Stimulated activated naive CD4-positive, alpha-beta T cell treated with Interleukin-2 at 50 U/mL for 16 hours (primary cell): ENCODE data around the gene SCLY.

Experiments
- DNase-seq: peaks from one replicate; lab custom pipeline; 2025; lab: John Stamatoyannopoulos, UW

Gene SCLY

DNA sequence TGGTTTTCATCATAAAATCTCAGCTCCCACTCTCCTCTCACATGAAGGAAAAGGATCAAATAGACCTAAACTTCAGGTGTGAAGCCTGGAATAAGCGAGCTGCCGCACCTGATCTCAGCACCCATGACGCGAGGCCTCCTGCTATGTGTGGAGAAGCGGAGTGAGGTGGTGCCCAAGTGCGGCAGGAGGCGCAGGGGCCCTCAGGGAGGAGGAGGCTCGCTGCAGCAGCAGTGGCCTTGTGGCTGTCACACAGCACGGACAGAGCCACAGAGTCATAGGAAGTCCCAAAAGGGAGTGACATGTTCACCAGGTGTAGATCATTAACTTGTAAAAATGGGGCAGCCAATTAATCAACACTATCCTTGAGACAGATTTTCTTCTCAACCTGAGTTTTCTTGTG, 9.1 kb downstream of the SCLY start:
- DNase-seq = no peak

DNA sequence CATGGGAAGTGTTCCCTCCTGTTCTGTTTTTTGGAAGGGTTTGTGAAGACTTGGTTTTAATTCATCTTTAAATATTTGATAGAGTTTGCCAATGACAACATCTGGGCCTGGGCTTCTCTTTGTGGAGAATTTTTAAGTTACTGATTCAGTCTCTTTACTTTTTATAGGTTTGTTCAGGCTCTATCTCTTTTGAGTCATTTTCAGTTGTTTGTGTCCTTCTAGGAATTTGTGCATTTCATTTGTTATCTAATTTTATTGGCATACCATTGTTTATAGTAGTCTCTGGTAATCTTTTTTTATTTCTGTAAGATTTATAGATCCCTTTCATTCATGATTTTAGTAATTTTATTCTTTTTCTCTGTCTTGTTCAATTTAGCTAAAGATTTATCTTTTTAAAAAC, 14.6 kb downstream of the SCLY start:
- no peak for DNase-seq

DNA sequence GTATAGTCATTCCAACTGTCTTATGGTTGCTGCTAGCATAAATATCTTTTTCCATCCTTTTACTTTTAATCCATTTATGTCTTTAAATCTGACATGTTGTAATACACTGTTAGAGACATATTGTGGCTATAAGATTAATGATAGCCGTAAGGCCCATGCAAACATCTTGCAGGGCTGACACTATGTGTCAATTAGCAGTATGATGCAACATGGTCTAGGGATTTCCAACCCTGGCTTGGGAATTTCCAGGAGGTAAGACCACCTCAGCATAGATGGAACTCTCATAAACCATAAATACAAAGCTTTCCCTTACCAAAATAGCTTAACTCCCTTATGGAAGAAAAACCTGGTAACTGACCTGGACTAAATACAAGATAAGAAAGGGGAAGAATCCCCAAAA, 16.5 kb downstream of the SCLY start:
- DNase-seq = no peak

DNA sequence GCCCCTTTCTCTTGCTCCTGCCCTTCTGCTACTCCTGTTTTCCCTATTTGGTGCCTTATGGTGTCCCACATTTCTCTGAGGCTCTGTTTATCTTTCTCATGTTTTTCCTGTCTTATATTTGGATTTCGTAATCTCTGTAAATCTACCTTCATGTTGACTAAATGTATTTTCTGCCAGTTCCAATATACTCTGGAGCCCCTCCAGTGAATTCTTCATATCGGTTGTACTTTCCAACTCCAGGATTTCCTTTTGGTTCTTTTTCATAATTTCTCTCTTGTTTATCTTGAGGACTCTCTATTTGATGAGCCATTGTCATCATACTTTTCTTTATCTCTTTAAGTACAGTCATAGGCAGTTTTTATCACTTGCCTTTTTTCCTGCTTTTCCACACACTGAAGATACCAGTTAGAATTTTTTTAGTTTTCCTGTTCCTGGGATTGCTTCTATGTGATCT, 19.1 kb downstream of the SCLY start:
- DNase-seq = no peak

DNA sequence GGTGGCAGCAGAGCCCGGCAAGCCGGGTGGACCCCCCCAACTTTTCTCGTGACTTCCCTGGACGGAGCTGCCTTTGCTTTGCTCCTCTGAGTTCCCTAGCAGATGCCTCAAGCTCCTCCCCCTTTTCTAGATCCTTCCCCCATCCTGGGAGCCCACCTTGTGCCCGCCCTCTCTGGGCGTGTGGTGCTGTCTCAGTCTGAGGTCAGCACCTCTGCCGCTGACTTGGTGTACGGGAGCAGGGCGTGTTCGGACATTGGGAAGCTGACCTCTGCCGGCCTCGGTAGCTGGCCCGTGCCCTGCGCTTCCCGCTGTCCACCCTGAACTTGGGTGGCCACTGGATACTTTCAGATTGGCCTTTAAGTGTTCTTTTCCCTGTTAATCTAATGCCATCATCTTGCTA, 19.7 kb downstream of the SCLY start:
- DNase-seq = no peak

DNA sequence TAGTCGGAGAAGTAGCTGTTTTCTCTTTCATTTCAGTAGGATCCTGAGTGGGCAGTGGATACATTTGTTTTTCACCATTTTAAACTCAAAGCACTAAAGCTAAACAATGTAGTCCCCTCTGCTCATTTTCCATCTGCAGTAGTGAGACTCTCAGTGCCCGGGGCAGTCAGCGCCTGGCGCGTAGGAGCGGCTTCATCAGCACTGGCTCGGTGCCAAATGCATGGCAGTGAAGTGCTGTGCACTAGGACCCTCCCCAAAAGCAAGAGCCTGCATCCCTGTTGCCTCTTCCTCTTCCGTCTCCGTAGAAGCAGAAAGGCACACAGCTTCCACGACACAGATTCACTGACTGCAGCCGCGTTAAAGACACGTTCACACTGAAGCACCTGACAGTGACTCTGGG, 20.3 kb downstream of the SCLY start:
- DNase-seq = no peak

DNA sequence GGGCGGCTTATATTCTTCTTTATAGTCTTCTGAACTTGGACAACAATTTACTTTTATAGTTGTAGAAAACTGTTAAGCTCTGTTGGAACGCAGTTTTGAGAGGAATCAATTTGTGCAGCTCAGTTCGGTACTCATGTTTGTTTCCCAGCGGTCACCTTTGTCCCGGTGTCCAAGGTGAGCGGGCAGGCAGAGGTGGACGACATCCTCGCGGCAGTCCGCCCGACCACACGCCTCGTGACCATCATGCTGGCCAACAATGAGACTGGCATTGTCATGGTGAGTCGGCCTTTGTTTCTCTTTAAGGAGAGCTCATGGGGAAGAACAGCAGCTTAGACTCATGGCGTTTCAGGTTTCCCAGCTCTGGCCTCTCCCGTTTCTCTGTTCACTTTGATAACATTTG, 20.8 kb downstream of the SCLY start:
- DNase-seq = no peak

DNA sequence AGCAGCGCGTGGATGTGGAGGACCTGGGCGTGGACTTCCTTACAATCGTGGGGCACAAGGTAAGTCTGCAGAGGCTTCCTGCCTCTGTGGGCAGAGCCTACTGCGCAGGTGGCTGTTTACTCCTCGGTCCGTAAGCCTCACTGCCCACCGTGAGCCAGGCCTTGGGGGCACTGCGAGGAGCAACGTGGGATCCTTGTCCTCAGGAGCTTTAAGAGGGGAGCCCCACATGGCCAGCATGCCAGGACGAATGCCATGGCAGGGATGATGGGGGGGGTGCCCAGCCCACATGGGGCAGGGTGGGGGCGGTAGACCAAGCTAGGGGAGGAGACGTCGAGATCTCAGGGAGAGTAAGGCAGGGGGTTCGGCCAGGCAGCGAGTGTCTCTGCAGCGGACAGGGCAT, 21.4 kb downstream of the SCLY start:
- DNase-seq = no peak

DNA sequence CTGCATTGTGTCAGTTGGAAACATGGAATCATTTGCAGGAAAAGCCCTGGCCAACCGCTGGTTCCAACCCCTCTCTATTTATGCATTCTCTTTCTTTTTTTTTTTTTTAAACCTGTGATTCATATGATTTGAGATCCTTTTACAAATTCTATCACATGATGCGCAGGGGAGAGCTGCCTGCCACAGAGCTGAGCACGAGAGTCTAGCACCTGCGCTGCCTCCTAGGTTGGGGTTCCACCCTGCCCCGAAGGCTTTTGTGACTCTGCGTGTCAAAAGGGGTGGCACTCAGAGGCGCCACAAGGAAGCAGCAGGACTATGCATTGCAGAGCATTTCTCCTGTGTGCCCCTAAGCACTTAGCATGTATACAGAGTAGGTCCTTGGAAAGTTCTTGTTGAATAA, 22.0 kb downstream of the SCLY start:
- DNase-seq = no peak

DNA sequence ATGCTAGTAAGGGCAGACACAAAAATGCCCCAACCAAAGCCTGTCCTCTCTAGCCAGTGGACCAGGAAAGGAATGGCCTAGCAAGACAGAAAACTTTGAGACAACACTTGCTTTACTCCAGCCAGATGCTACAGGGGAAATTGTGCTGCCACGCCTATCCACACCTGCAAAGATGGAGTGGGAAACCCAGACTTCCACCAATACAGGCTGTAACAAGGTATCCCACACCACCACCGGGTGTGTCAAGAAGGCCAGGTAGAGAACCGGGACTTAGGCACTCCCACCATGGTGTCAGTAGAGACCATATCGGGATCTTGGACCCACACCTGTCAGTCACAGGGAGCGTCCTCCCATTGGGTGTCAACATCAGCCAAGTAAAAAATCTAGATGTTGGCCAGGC, 23.1 kb downstream of the SCLY start:
- no peak for DNase-seq

DNA sequence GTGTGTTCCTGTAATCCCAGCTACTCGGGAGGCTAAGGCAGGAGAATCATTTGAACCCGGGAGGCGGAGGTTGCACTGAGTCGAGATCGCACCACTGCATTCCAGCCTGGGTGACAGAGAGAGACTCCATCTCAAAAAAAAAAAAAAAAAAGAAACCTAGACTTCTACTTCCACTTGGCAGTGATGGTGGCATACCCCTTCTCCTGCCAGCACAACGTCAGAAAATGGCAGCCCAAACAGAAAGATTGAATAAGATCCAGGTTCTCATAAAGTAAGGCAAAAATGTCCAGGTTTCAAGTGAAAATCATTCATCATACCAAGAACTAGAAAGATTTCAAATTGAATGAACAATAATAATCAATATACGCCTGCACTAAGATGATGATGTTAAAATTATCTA, 24.0 kb downstream of the SCLY start:
- DNase-seq = no peak

DNA sequence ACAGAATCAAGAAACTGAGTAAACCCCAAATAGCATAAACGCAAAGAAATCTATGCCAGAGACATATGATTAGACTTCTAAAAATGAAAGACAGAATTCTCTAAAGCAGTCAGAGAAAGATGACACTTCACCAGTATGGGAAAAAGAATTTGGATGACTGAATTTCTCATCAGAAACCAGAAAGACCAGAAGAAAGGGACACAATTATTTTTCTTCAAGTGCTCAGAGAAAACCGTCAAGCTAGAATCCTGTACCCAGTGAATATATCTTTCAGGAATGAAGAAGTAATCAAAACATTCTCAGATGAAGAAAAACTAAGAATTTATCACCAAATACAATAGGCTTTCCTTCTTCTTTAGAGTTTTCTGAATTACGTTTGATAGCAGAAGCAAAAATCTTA, 25.1 kb downstream of the SCLY start:
- no peak for DNase-seq

DNA sequence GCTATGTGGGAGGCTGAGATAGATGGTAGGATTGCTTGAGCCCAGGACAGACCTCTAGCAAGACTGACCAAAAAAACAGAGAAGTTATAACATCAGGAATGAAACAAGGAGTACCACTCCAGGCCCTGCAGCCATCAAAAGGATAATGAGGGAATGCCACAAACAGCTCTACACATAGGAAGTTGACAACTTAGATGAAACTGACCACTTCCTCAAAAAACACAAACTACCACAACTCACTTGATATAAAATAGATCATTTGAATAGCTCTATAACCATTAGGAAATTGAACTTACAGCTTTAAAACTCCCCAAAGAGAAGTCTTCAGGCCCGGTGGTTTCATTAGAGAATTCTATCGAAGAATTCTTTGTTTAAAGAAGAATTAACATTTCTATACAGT, 26.4 kb downstream of the SCLY start:
- no peak for DNase-seq

DNA sequence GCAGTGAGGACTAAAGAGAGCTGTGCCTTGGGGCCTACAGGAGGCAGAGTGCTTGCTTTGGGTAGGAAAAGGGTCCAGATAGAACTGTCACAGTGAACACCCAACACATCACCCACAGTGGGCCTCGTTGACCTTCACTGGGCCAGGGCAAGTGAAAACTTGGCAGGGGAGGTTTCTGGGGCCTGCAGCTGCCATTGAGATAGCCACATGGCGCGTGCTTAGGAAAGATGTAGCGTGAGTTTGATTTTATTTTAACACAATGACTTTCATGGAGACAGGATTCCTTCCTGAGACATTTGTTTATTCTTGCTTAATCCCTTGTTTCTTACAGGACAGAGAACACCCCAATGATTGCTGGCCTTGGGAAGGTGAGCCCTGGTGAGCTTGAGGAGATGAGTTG, 30.1 kb downstream of the SCLY start:
- DNase-seq = no peak

DNA sequence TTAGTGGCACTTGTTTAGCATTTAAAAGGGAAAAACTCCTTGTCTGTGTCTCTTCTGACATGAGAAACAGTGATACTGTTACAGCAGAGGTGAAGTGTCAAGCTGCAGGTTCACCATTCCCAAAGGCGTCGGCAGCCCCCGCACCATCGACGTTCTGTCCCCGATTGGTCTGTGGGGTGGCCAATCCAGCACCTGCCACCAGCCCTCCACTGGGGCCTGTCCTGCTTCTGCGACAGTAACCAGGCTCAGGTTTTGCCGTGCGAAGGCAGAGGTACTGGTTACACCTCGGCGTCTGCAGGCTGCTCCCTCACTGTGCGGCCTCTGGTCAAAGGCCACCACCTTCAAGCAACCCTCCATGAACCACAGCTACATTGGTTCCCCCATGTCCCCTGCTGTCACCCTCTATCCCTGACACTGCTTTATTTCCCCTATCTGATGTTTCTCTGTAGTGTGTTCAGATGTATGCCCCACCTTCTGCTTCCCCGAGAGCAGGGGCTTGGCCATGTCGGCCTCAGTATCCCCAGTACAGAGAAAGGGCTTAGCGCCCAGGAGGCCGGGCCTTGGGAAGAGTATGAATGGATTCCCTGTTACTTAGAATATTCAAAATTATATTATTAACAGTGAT, 30.7 kb downstream of the SCLY start:
- DNase-seq = no peak

DNA sequence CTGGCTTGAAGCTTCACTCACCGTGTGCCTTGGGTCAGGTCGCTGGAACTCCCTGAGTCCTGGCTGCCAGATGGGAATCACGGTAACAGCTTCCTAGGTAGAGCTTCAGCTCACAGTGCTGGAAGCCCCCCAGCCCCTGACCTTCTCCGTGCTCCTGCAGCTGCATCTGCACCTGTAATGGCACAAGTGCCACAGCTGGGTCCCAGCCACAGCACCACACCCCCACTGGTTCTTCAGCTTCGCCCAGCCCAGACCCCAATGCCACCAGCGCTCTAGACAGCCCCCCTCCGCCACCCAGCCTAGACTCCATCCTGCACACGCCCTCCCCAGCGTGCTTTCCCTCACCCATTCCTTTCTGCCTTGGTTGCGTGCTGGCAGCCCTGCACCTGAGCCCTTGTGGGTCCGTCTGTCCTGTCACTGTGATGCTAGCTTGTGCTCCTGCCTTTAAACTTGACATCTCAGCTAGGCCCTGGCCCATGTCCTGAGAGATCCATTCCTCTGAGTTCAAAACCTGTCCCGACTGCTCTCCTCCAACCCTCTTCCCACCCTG, 31.8 kb downstream of the SCLY start:
- DNase-seq = no peak

DNA sequence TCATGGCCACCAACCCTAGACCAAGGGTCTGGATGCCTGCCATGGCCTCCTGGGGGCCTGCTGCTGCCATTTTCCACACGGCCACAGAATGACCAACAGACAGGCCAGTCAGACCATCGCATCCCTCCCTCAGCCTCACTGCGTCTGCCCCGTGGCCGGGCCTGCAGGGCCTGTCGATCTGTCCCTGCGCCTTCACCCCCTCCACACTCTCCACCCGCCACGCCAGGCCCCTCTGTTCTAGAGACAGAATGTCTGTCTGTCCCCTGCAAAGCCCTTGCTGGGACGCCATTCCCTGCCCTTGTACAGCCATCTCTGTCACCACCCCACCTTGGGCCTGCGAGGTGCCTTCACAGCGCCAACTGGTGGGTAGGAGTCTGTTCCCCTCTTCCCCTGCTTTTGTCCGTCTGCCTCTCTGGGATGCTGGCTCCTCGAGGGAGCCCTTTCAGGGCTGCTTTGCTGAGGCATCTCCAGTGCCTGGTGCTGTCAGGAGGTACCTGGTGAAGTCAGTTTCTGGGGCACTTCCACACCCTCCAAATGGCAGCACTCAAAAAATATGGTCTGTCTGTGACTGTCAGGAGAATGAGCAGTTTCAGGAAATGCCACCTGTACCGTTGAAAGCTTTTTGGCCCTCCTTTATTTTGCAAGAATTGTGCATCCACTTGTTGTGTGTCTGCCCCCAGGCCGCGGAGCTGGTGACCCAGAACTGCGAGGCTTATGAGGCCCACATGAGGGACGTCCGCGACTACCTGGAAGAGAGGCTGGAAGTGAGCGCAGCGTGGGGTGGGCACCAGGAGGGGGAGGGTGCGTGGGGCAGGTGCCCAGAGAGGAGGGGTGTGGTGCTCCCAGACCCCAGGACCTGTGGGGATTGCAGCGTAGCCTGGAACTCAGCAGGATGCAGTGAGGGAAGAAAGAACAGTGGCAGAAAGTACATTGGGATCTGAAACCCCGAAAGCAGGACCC, 32.7 kb downstream of the SCLY start:
- no peak for DNase-seq

DNA sequence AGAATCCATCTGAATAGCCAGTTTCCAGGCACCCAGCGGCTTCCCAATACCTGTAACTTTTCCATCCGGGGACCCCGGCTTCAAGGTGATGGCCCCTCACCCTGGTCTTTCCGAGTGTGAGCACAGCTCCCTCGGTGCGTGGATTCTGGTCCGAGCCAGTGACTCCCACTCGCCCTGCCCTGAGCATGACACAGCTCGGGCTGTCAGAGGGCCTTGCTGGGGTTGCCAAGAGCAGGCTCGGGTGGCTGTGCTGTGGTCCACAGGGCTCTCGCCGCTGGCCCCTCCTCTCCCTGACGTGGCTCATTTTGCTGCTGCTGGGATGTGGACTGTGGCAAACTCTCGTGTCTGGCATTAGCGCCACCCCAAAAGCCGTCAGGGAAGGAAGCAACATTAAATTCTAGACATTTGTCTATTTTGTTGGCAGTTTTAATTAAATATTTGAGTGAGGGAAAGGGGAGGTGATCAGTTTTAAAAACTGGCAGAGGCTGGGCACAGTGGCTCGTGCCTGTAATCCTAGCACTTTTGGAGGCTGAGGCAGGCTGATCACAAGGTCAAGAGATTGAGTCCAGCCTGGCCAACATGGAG, 33.7 kb downstream of the SCLY start:
- DNase-seq = no peak

DNA sequence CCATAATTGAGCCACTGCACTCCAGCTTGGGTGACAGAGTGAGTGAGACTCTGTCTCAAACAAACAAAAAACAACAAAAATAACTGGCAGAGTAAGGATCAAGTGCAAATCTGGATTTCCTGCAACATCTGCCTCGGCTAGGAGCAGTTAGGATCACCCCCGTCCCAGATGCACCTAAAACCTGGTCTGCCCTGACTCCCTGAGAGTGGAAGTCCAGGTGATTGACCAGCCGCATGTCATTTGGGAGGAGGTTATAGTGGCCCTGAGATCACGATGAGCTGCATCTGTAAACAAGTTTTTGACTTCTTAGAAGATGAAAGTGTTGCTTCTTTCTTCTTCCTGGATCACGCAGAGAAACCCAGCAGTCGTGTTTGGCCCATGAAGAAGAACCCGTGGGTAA, 34.3 kb downstream of the SCLY start:
- no peak for DNase-seq

DNA sequence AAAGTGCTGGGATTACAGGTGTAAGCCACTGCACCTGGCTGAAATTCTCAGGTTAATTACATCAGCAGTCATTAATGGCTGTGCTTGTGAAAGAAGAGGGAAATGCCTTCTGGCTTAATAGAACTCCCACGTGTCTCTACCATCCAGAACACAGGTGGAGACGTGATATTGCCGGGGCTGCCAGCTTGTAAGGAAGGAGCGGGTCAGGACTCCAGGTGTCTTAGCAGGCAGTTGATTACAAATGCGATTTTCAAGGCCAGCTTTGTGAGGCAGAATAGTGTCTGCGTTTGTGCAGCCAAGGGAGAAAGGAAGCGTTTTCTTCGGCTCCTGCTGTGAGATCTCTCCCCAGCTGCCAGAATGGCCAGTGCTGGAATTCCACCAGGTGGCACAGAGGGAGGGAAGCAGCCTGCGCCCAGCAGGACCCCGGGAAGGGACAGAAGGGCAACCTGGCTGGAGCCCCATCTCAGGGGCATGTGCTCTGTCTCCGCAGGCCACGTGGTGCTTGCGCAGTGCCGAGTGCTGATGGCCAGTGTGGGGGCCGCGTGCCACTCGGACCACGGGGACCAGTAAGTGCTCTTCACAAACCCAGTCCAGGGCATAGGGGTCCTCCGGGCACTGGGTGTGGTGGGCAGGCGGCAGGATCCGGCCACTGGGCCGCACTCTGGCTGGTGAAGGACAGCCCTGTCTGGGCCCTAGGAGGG, 35.7 kb downstream of the SCLY start:
- no peak for DNase-seq

DNA sequence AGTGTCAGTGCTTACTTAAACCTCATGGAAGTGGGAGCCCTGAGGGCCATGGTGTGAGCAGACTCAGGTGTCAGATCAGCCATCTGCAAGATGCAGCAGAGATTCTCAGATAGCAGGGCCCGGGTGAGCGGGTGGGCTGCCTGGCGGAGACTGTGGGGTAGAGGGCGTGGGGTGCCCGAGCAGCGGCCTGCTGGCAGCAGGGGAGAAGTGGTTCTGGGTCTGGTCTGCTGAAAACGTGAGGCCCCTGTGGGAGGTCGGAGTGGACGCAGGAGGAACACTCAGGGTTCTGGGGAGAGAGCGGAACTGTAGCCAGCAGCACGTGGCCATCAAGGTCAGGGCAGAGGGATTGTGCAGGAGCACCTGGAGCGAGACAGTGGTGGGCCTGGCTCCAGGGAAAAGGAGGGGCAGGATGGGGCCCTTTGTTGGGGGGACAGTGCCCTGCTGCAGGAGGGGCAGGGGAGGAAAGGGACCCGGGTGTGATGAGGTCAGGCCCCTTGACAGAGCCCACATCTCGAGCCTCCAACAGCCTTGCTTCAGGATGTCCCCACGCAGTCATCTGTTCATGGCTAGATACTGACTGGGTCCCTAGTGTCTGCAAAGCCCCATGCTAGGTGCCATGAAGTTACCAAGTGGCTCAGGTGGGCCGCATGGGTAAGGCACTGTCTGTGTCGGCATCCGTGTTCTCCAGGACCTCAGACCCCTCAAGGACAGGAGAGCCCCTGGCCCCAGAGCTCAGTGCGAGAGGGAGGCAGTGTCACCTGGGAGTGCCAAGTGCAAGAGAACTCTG, 36.6 kb downstream of the SCLY start:
- DNase-seq = no peak
